ENCODE measurements around the gene SH2D3A. TPM values are rescaled to one million over a fixed set of nuclear protein-coding genes. Genes with fewer than 3 reads are reported as not detected.

Gene SH2D3A
- total RNA-seq, 1 experiment from 2014 or later, result 17.9 TPM

- Histone ChIP-seq H3T11ph (ENCODE audit: low read length) (no peak overlapping the region), H2BK20ac (ENCODE audit: low read depth, low read length, poor library complexity, severe bottlenecking) (no peak overlapping the region), H2AK5ac (ENCODE audit: insufficient read length, low read length) (no peak overlapping the region), H2BK15ac (ENCODE audit: low read depth, low read length) (no peak overlapping the region), H3K9me3 (ENCODE audit: control insufficient read depth, low read depth, low read length) (no peaks in the 10 kb centered on the region), H2AFZ (ENCODE audit: low read length) (no peak overlapping the region), H2BK5ac (ENCODE audit: insufficient read length, low read length) (no peak overlapping the region), H3K18ac (ENCODE audit: insufficient read length, low read depth, low read length) (no peak overlapping the region), H3K23ac (ENCODE audit: insufficient read length, low read depth, low read length) (no peak overlapping the region), H3K79me1 (ENCODE audit: insufficient read depth, low read depth, low read length, poor library complexity, severe bottlenecking) (no peaks in the 10 kb centered on the region), H3K4me2 (ENCODE audit: insufficient read depth, insufficient read length, low read length) (no peak overlapping the region), H3K14ac (ENCODE audit: insufficient read depth, low read length) (no peak overlapping the region), H3K23me2 (ENCODE audit: insufficient read length, low read depth, low read length, poor library complexity, severe bottlenecking) (no peaks in the 10 kb centered on the region), H4K5ac (ENCODE audit: insufficient read length, low read depth, low read length) (no peak overlapping the region), H4K8ac (replicated peaks; ENCODE audit: insufficient read length, low read depth, low read length) (no peak overlapping the region), H3K4me1 (ENCODE audit: insufficient read depth, low read length) (no peaks in the 10 kb centered on the region; the same call in 1 of the 2 replicates), H2BK120ac (ENCODE audit: low read depth, low read length, poor library complexity, severe bottlenecking) (no peak overlapping the region), H4K91ac (ENCODE audit: insufficient read length, low read depth, low read length) (no peak overlapping the region), H3K27me3 (ENCODE audit: insufficient read depth, low read length) (no peaks in the 10 kb centered on the region; the same call in 1 of the 2 replicates), H3K9ac (ENCODE audit: extremely low read depth, insufficient read length, low read length) (no peak overlapping the region), H3K56ac (ENCODE audit: insufficient read length, low read depth, low read length) (no peak overlapping the region), H3K27ac (ENCODE audit: insufficient read length, low read depth, low read length) (no peak overlapping the region), H2BK12ac (ENCODE audit: insufficient read length, low read depth, low read length) (no peak overlapping the region), H3K4ac (ENCODE audit: low read depth, low read length) (no peak overlapping the region), H3K79me2 (ENCODE audit: insufficient read depth, low read length) (no peaks in the 10 kb centered on the region), H4K20me1 (ENCODE audit: control insufficient read depth, insufficient read depth, insufficient read length) (no peaks in the 10 kb centered on the region)
- Mint-ChIP-seq H3K4me3 (no peak overlapping the region), H3K27me3 (ENCODE audit: low read depth) (peaks cover 39% of the 10 kb centered on the region), H3K4me1 (peaks cover 12 to 37% of the 10 kb centered on the region in 2 experiments), H3K9me3 (peaks cover 7 to 11% of the 10 kb centered on the region in 2 experiments), H3K36me3 (ENCODE audit: insufficient read depth in 1 of 3, low read depth in 3 of 3) (peaks cover 0 to 4% (median 3%) of the 10 kb centered on the region in 3 experiments; a peak in 3 of 7 replicates), H3K27ac (no peak overlapping the region)
- WGBS (ENCODE audit: extremely low coverage, insufficient read length, low lambda C conversion rate), result no CpG with 5 or more reads among the region's 11 CpGs
- TF ChIP-seq CTCF (conservative IDR thresholded peaks at IDR 0.05), result no peak
- no peak for DNase-seq
Measured at GRCh38 chr19:6714749-6715555, 52.3 kb downstream of the SH2D3A start.
